ENCODE results near the gene TBC1D17.

GRCh38 chr19:49869484-49870308 lies 7.8 kb upstream of the TBC1D17 start:
- TF ChIP-seq CTCF (IDR thresholded peaks at IDR 0.05) (no peak), ZFX (IDR thresholded peaks at IDR 0.05; ENCODE audit: borderline replicate concordance) (no peak)
